ENCODE results near the gene EEF1AKMT3.

- TF ChIP-seq CTCF (IDR thresholded peaks at IDR 0.05; ENCODE audit: borderline replicate concordance, extremely low read depth, low read length, poor library complexity, severe bottlenecking) (peak; percentile 85), EZH2 (IDR thresholded peaks at IDR 0.05; ENCODE audit: borderline replicate concordance, low read depth, low read length, severe bottlenecking) (no peak)
Measured at GRCh38 chr12:57741844-57742738, 30.3 kb upstream of the EEF1AKMT3 start.

All from DND-41 (cell line).